ENCODE measurements around the gene CRLF3. TPM values are rescaled to one million over a fixed set of nuclear protein-coding genes. Genes with fewer than 3 reads are reported as not detected.
"Not testable (repeated sequence)": the region's sequence is repeated elsewhere in the genome, so short reads cannot be mapped to it uniquely, and the experiment has no call there.

CRLF3 gene
- total and polyA plus RNA-seq, 10 of the 15 experiments (the other 5 are each of a cell fraction or from before 2014, with no cell fraction given), result 10.0 to 39.2 (median 26.7) TPM

DNA sequence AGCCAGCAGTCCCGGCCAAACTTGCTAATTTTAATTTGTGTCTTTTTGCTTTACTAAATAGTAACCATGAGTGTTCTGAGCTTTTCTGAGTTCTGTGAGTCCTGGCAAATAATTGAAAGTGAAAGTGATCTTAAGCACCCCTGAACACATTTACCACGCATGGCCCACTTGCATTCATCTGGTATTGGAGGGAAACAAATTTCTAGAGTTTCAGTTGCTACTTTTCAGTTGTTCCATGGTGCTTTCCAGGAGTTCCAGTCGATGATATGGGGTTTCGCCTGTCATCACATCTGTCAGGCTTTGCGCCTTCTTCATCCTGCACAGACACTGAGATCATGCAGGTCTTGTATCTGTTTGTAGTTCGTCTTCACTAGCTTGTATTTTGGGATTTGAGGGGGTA, 44.1 kb downstream of the CRLF3 start (continued):
- TF ChIP-seq CBFB (IDR thresholded peaks at IDR 0.05; ENCODE audit: low read depth), result no peak
- TF ChIP-seq RCOR1 (conservative IDR thresholded peaks at IDR 0.05; ENCODE audit: low read depth, low read length), result no peak
- TF ChIP-seq, protein P1, sequence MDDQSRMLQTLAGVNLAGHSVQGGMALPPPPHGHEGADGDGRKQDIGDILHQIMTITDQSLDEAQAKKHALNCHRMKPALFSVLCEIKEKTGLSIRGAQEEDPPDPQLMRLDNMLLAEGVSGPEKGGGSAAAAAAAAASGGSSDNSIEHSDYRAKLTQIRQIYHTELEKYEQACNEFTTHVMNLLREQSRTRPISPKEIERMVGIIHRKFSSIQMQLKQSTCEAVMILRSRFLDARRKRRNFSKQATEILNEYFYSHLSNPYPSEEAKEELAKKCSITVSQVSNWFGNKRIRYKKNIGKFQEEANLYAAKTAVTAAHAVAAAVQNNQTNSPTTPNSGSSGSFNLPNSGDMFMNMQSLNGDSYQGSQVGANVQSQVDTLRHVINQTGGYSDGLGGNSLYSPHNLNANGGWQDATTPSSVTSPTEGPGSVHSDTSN (IDR thresholded peaks at IDR 0.05; ENCODE audit: insufficient replicate concordance, low read depth, low read length), result peak; percentile 4
- TF ChIP-seq TCF7 (IDR thresholded peaks at IDR 0.05; ENCODE audit: borderline replicate concordance), result no peak
- TF ChIP-seq NFIC (IDR thresholded peaks at IDR 0.05; ENCODE audit: low read depth, low read length), result 0 out of 2 replicates have a peak, but pooled peaks have one; percentile 19
- no peak for TF ChIP-seq YY1 (IDR thresholded peaks at IDR 0.05; ENCODE audit: low read depth, low read length)
- TF ChIP-seq IKZF1 (conservative IDR thresholded peaks at IDR 0.05), result peak; percentile 59
- TF ChIP-seq, protein P2, sequence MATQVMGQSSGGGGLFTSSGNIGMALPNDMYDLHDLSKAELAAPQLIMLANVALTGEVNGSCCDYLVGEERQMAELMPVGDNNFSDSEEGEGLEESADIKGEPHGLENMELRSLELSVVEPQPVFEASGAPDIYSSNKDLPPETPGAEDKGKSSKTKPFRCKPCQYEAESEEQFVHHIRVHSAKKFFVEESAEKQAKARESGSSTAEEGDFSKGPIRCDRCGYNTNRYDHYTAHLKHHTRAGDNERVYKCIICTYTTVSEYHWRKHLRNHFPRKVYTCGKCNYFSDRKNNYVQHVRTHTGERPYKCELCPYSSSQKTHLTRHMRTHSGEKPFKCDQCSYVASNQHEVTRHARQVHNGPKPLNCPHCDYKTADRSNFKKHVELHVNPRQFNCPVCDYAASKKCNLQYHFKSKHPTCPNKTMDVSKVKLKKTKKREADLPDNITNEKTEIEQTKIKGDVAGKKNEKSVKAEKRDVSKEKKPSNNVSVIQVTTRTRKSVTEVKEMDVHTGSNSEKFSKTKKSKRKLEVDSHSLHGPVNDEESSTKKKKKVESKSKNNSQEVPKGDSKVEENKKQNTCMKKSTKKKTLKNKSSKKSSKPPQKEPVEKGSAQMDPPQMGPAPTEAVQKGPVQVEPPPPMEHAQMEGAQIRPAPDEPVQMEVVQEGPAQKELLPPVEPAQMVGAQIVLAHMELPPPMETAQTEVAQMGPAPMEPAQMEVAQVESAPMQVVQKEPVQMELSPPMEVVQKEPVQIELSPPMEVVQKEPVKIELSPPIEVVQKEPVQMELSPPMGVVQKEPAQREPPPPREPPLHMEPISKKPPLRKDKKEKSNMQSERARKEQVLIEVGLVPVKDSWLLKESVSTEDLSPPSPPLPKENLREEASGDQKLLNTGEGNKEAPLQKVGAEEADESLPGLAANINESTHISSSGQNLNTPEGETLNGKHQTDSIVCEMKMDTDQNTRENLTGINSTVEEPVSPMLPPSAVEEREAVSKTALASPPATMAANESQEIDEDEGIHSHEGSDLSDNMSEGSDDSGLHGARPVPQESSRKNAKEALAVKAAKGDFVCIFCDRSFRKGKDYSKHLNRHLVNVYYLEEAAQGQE (IDR thresholded peaks at IDR 0.05; ENCODE audit: low read depth, low read length), result no peak
- TF ChIP-seq EZH2 (IDR thresholded peaks at IDR 0.05; ENCODE audit: borderline replicate concordance, control insufficient read depth, low read depth, low read length), result no peak
- no peak for TF ChIP-seq RAD51 (IDR thresholded peaks at IDR 0.05)
- TF ChIP-seq HDGF (IDR thresholded peaks at IDR 0.05), result no peak
- no peak for TF ChIP-seq BRCA1 (IDR thresholded peaks at IDR 0.05; ENCODE audit: low read depth, low read length)
- no peak for TF ChIP-seq POLR2AphosphoS5 (IDR thresholded peaks at IDR 0.05; ENCODE audit: low read length)
- TF ChIP-seq TCF3 (IDR thresholded peaks at IDR 0.05; ENCODE audit: borderline replicate concordance, insufficient read depth, low read depth, low read length), result no peak
- TF ChIP-seq GATAD2B (conservative IDR thresholded peaks at IDR 0.05; ENCODE audit: low read depth), result no peak
- no peak for TF ChIP-seq FOXM1 (IDR thresholded peaks at IDR 0.05; ENCODE audit: low read depth, low read length)
- peak; percentile 61 to 70 for TF ChIP-seq IKZF2 (IDR thresholded peaks at IDR 0.05)

DNA sequence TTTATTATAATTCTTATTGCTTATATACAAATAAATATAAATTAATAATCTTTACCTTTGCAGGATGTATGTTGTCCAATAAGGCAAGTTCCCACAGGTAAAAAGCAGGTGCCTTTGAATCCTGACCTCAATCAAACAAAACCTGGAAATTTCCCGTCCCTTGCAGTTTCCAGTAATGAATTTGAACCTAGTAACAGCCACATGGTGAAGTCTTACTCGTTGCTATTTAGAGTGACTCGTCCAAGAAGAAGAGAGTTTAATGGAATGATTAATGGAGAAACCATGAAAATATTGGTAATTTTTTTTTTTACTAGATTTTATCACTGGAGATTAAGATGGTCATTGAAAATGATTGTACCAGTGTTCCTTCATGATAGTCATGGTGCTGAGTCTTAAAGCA, 55.7 kb downstream of the CRLF3 start:
- H2AFZ ChIP-seq (ENCODE audit: control insufficient read depth, low read depth, low read length); BruUV-seq (replicated peaks); intact Hi-C loops (cut with micrococcal nuclease; ENCODE audit: unreplicated experiment); RAD21 ChIA-PET (ENCODE audit: unreplicated experiment); SMC1A ChIA-PET (ENCODE audit: uncharacterized antibody, unreplicated experiment); H3K9me3 ChIP-seq (replicated peaks; ENCODE audit: control insufficient read depth, insufficient read depth, low read length); DNase-seq (ENCODE audit: low read depth, low spot score); H4K20me1 ChIP-seq (ENCODE audit: control insufficient read depth, insufficient read depth); H3K36me3 ChIP-seq (ENCODE audit: control insufficient read depth in 2 of 2, insufficient read depth in 2 of 2, low read length in 1 of 2); H3K4me1 ChIP-seq (ENCODE audit: control insufficient read depth, insufficient read depth, low read length); H3K9ac ChIP-seq (ENCODE audit: control insufficient read depth, insufficient read depth, low read length); POLR2A ChIA-PET; ATAC-seq; H3K27ac ChIP-seq (ENCODE audit: control insufficient read depth, insufficient read depth); H3K27me3 ChIP-seq (replicated peaks in 1 of 2; ENCODE audit: control insufficient read depth in 2 of 2, insufficient read depth in 2 of 2, low read length in 1 of 2); H3K4me2 ChIP-seq (ENCODE audit: control insufficient read depth, insufficient read depth); H3K79me2 ChIP-seq (ENCODE audit: control insufficient read depth, insufficient read depth, low read length); CTCF ChIA-PET; in situ Hi-C loops (cut with MboI); FAIRE-seq; H3K4me3 ChIP-seq: not testable (repeated sequence)
- WGBS (ENCODE audit: insufficient coverage, insufficient replicate concordance, low lambda C conversion rate, missing lambda C conversion rate), result 100% methylated on average over 3 of the region's 3 CpGs

Measured in GM12878 (cell line).